ENCODE measurements around the gene MAD1L1. TPM values are rescaled to one million over a fixed set of nuclear protein-coding genes. Genes with fewer than 3 reads are reported as not detected.

Gene MAD1L1
- total RNA-seq, 3 donors from 2014 or later: 25.3 to 31.2 (median 26.2) TPM

- no peaks in the 10 kb centered on the region for H3K4me1 ChIP-seq (ENCODE audit: low read depth)
- ATAC-seq: no peak
- no peak for TF ChIP-seq CTCF (IDR thresholded peaks at IDR 0.05)
- intact Hi-C loops (cut with DNase I, micrococcal nuclease): no loop called here
- H3K9me3 ChIP-seq: no peaks in the 10 kb centered on the region
- DNase-seq: peak in 2 of 3 donors; percentile 8 to 43
- H3K36me3 ChIP-seq (ENCODE audit: low read depth): no peaks in the 10 kb centered on the region
- no peak overlapping the region for H3K4me3 ChIP-seq
Observed at GRCh38 chr7:2003931-2004812, 228.6 kb downstream of the MAD1L1 start.

DNA sequence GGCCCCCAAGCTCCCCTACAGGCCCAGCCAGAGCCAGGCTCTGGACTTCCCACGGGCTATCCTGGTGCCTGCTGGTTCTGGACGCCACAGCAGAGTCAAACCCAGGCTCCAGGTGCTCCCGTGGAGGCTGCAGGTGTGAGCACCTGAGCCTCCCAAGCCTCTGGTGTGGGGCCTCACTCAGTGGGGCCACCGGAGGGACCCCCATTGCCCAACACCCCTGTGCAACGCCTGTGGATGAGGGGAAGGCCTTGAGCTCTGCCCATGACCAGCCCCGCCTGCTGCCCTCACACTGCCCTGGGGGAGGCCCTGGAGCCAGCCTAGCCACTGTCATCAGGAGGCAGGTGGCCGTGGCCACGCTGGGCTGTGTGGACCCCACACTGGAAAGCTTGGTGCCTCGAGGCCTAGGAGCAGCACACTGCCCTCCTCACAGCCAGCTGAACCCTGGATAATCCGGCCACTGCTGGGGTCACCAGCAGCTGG, 229.3 kb downstream of the MAD1L1 start:
- Histone ChIP-seq H3K9me3 (no peaks in the 10 kb centered on the region), H3K4me1 (ENCODE audit: low read depth) (no peaks in the 10 kb centered on the region), H3K36me3 (ENCODE audit: low read depth) (no peaks in the 10 kb centered on the region), H3K4me3 (no peak overlapping the region)
- DNase-seq (peak in 2 of 3 donors; percentile 18 to 38), ATAC-seq (no peak)
- intact Hi-C loops (cut with DNase I, micrococcal nuclease): no loop called here
- TF ChIP-seq CTCF (IDR thresholded peaks at IDR 0.05): no peak

GRCh38 chr7:2002561-2003450, 229.9 kb downstream of the MAD1L1 start:
- TF ChIP-seq CTCF (IDR thresholded peaks at IDR 0.05): no peak
- ATAC-seq: no peak
- no peaks in the 10 kb centered on the region for H3K4me1 ChIP-seq (ENCODE audit: low read depth)
- intact Hi-C loops (cut with DNase I, micrococcal nuclease): no loop called here
- no peaks in the 10 kb centered on the region for H3K36me3 ChIP-seq (ENCODE audit: low read depth)
- peak in 2 of 3 donors; percentile 13 to 35 for DNase-seq
- no peak overlapping the region for H3K4me3 ChIP-seq
- H3K9me3 ChIP-seq: no peaks in the 10 kb centered on the region

- Histone ChIP-seq H3K9me3 (no peaks in the 10 kb centered on the region), H3K4me3 (no peak overlapping the region), H3K4me1 (ENCODE audit: low read depth) (no peaks in the 10 kb centered on the region), H3K36me3 (ENCODE audit: low read depth) (no peaks in the 10 kb centered on the region)
- no peak for TF ChIP-seq CTCF (IDR thresholded peaks at IDR 0.05)
- ATAC-seq (no peak), DNase-seq (peak in 2 of 3 donors; percentile 16 to 33)
- intact Hi-C loops (cut with DNase I, micrococcal nuclease): no loop called here
Observed at GRCh38 chr7:2001601-2002442, 230.9 kb downstream of the MAD1L1 start.
